ENCODE measurements around the gene PLS1. TPM values are rescaled to one million over a fixed set of nuclear protein-coding genes. Genes with fewer than 3 reads are reported as not detected.
"Not testable (repeated sequence)": the region's sequence is repeated elsewhere in the genome, so short reads cannot be mapped to it uniquely, and the experiment has no call there.

Gene PLS1
- total and polyA plus RNA-seq, 2 donors from 2014 or later: 10.7 to 51.4 TPM

GRCh38 chr3:142705198-142705597 is 109.0 kb downstream of the PLS1 start:
- TF ChIP-seq CTCF (IDR thresholded peaks at IDR 0.05; ENCODE audit: borderline replicate concordance, extremely low read depth, insufficient read depth): no peak
- Histone ChIP-seq H3K36me3 (ENCODE audit: control insufficient read depth in 2 of 3, insufficient read depth in 3 of 3, low read length in 3 of 3) (no peaks in the 10 kb centered on the region), H3K27ac (ENCODE audit: low read depth in 2 of 2, low read length in 2 of 2) (no peak overlapping the region), H3K4me3 (ENCODE audit: low read length in 3 of 3) (no peak overlapping the region), H3K9me3 (ENCODE audit: control insufficient read depth in 2 of 3, insufficient read depth in 1 of 3, low read length in 3 of 3) (no peaks in the 10 kb centered on the region), H3K27me3 (ENCODE audit: control insufficient read depth, insufficient read depth, low read length) (no peaks in the 10 kb centered on the region), H3K4me1 (ENCODE audit: control insufficient read depth in 2 of 3, insufficient read depth in 2 of 3, low read depth in 1 of 3, low read length in 3 of 3) (no peaks in the 10 kb centered on the region), H3K9ac (ENCODE audit: low read length in 3 of 3) (no peak overlapping the region)
- FAIRE-seq: no peak
- no peak for DNase-seq
- intact Hi-C loops (cut with DNase I): no loop called here

GRCh38 chr3:142706321-142707127 is 110.3 kb downstream of the PLS1 start:
- H3K36me3 ChIP-seq (ENCODE audit: control insufficient read depth in 2 of 3, insufficient read depth in 3 of 3, low read length in 3 of 3): no peaks in the 10 kb centered on the region
- H3K9me3 ChIP-seq (ENCODE audit: control insufficient read depth in 2 of 3, insufficient read depth in 1 of 3, low read length in 3 of 3): no peaks in the 10 kb centered on the region
- FAIRE-seq (no peak), DNase-seq (no peak)
- no peak for TF ChIP-seq CTCF (IDR thresholded peaks at IDR 0.05; ENCODE audit: borderline replicate concordance, extremely low read depth, insufficient read depth)
- H3K4me1 ChIP-seq (ENCODE audit: control insufficient read depth in 2 of 3, insufficient read depth in 2 of 3, low read depth in 1 of 3, low read length in 3 of 3): no peaks in the 10 kb centered on the region
- no peak overlapping the region for H3K27ac ChIP-seq (ENCODE audit: low read depth in 2 of 2, low read length in 2 of 2)
- H3K4me3 ChIP-seq (ENCODE audit: low read length in 3 of 3): no peak overlapping the region
- H3K27me3 ChIP-seq (ENCODE audit: control insufficient read depth, insufficient read depth, low read length): no peaks in the 10 kb centered on the region
- H3K9ac ChIP-seq (ENCODE audit: low read length in 3 of 3): no peak overlapping the region
- intact Hi-C loops (cut with DNase I): no loop called here

- DNase-seq (no peak), FAIRE-seq (no peak)
- intact Hi-C loops (cut with DNase I): no loop called here
- no peak overlapping the region for H3K4me3 ChIP-seq (ENCODE audit: low read length in 3 of 3)
- no peaks in the 10 kb centered on the region for H3K4me1 ChIP-seq (ENCODE audit: control insufficient read depth in 2 of 3, insufficient read depth in 2 of 3, low read depth in 1 of 3, low read length in 3 of 3)
- H3K9me3 ChIP-seq (ENCODE audit: control insufficient read depth in 2 of 3, insufficient read depth in 1 of 3, low read length in 3 of 3): no peaks in the 10 kb centered on the region
- H3K27me3 ChIP-seq (ENCODE audit: control insufficient read depth, insufficient read depth, low read length): no peaks in the 10 kb centered on the region
- TF ChIP-seq CTCF (IDR thresholded peaks at IDR 0.05; ENCODE audit: borderline replicate concordance, extremely low read depth, insufficient read depth): no peak
- H3K27ac ChIP-seq (ENCODE audit: low read depth in 2 of 2, low read length in 2 of 2): no peak overlapping the region
- no peaks in the 10 kb centered on the region for H3K36me3 ChIP-seq (ENCODE audit: control insufficient read depth in 2 of 3, insufficient read depth in 3 of 3, low read length in 3 of 3)
- no peak overlapping the region for H3K9ac ChIP-seq (ENCODE audit: low read length in 3 of 3)
Measured at GRCh38 chr3:142709207-142709606, 113.0 kb downstream of the PLS1 start.

GRCh38 chr3:142714882-142715281 is 118.7 kb downstream of the PLS1 start:
- H3K4me3 ChIP-seq (ENCODE audit: low read length in 3 of 3); H3K27ac ChIP-seq (ENCODE audit: low read depth in 2 of 2, low read length in 2 of 2); H3K9ac ChIP-seq (ENCODE audit: low read length in 3 of 3); FAIRE-seq; DNase-seq; intact Hi-C loops (cut with DNase I); H3K9me3 ChIP-seq (ENCODE audit: control insufficient read depth in 2 of 3, insufficient read depth in 1 of 3, low read length in 3 of 3); H3K36me3 ChIP-seq (ENCODE audit: control insufficient read depth in 2 of 3, insufficient read depth in 3 of 3, low read length in 3 of 3); H3K27me3 ChIP-seq (ENCODE audit: control insufficient read depth, insufficient read depth, low read length); H3K4me1 ChIP-seq (ENCODE audit: control insufficient read depth in 2 of 3, insufficient read depth in 2 of 3, low read depth in 1 of 3, low read length in 3 of 3): not testable (repeated sequence)
